ENCODE measurements around the gene DISC1. TPM values are rescaled to one million over a fixed set of nuclear protein-coding genes. Genes with fewer than 3 reads are reported as not detected.

The DISC1 gene
- total RNA-seq, 1 experiment from 2014 or later: 0.91 TPM

DNA sequence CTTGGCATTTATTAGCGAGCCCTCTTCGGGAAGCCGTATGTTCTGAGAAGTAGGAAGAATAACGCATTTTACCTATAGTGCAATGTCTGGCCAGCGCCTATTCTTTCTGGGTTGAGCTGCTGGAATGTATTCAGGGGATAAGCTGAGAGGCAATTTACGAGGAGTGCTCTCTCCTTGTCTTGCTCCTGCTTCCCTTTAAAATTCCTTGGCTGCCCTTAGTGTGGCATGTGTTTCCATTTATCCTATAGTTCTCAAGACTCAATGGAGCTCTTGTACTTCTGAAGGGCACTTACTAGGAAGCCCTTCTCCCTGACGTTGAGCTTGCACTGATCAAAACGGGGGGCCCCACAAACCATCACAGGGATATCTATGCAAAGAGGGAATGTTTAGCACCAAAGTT lies 364.6 kb downstream of the DISC1 start:
- in situ Hi-C loops (cut with HindIII; ENCODE audit: low pct_unique_long_range_greater_than_20kb, low sequenced_read_pairs): no loop called here
- DNase-seq (ENCODE audit: low read depth): no peak

DNA sequence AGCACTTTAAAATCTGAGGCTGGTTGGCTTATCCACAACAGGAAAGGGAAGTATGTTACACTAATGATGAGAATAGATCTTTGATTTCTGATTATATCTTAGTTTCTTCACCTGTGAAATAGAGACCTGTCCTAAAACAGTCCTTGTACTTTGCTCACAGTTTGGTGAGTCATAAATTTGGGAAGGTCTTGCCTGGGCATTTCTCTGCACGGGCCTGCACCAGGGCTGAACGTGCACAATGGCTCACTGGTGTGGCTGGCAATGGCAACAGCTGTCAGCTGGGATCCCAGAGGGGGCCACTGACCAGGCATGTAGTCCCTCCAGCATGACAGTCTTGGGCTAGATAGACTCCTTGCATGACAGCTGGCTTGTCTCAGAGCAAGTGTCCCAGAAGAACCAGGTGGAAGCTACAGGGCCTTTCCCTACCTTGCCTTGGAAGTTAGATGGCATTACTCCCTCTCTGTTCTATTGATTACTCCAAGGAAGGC lies 367.4 kb downstream of the DISC1 start:
- in situ Hi-C loops (cut with HindIII; ENCODE audit: low pct_unique_long_range_greater_than_20kb, low sequenced_read_pairs): no loop called here
- no peak for DNase-seq (ENCODE audit: low read depth)

DNA sequence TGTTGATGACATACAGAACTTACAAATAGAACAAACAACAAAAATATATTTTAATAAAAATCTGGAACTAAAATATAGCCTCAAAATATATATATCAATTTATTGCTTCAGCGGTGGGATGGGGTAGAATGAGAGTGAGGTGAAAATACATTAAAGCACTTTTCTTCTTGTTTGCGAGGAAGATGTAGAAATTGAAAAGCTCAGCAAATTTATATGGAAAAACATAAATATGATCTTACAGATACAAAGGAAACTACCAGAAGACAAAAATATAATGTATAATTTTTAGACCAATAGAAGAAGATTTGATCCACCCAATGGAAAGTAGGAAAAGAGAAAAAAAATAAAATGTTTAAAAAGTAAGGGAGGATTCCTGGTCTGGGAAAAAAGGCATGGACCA lies 372.2 kb downstream of the DISC1 start:
- in situ Hi-C loops (cut with HindIII; ENCODE audit: low pct_unique_long_range_greater_than_20kb, low sequenced_read_pairs): no loop called here
- DNase-seq (ENCODE audit: low read depth): no peak

DNA sequence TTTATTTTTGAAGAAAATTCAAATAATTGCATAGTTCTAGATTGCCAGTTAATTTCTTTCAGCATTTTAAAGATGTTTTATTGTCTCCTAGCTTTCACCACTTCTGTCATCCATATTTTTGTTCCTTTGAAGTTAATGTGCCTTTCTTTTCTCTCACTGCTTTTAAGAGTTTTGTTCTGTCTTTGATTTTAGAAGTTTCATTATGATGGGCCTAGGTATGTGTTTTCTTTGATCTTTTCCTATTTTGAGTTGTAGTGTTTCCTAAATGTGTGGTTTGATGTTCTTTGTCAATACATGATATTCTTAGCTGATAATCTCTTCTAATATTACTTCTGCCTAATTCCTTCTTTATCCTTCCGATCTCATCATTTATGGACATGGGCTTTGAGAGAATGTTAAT lies 378.7 kb downstream of the DISC1 start:
- no peak for DNase-seq (ENCODE audit: low read depth)
- in situ Hi-C loops (cut with HindIII; ENCODE audit: low pct_unique_long_range_greater_than_20kb, low sequenced_read_pairs): no loop called here

DNA sequence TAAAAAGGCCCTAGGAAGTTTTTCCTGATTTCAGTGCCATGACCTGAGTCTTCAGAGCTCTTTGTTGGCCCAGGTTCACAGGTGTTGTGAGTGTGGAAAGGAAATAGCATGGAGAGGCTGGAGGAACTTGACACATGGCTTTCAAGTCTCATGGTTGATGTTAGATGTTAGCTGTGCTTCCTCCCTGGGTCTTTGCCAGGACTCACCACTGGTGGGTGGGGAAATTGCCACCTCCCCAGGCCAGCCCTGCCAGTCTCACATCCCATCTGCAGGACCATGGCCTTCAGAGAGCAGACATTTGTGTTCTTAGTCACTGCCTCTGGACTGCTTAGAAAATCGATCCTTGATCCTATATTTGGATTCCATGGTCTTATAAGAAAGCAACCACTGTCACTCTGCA lies 383.2 kb downstream of the DISC1 start:
- in situ Hi-C loops (cut with HindIII; ENCODE audit: low pct_unique_long_range_greater_than_20kb, low sequenced_read_pairs): no loop called here
- no peak for DNase-seq (ENCODE audit: low read depth)

DNA sequence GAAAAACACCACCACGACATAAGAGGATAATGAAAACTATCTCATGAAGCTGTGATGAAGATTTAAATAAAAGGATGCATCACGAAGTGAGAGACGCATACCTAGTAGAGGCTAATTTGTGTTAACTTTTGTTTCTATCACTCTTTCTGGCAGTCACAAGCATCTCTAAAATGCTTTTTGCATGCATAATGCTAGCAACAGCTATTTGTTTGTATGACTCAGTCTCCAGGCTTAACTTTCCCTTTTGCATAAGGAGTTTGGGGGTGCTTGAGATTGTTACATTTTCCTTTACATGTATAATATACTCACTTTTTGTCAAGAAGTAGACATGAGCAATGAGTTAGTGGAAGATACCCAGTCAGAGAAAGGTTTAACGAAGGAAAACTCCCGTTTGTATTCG lies 385.4 kb downstream of the DISC1 start:
- DNase-seq (ENCODE audit: low read depth): no peak
- in situ Hi-C loops (cut with HindIII; ENCODE audit: low pct_unique_long_range_greater_than_20kb, low sequenced_read_pairs): no loop called here

DNA sequence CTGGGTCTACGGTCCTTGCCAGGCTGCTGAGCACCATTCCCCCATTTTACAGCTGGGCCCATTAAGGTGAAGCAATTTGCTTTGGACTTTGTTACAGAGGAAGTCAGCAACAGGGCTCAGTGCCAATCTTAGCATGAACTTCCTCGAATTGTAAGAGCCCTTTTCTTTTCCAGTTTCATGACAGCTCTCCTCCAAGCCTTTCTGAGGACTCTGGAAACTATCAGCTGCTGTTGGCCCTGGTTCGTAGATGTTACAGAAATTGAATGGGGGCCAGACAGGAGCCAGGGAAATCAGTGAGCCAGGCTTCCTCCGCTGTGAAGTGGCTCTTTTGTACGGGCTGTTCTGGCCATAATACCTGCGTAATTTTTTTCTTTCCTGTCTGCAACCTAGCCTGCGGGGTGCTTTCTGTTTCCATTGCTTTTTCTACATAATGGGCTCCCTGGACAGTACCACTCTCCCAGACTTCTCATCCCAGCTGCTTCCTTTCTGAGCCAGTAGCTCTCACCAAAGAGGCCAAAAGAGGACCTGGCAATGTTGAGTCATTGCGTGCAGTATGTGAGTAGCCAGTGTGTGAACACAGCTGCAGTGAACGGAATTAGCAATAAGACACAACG lies 386.3 kb downstream of the DISC1 start:
- in situ Hi-C loops (cut with HindIII; ENCODE audit: low pct_unique_long_range_greater_than_20kb, low sequenced_read_pairs): no loop called here
- DNase-seq (ENCODE audit: low read depth): no peak

DNA sequence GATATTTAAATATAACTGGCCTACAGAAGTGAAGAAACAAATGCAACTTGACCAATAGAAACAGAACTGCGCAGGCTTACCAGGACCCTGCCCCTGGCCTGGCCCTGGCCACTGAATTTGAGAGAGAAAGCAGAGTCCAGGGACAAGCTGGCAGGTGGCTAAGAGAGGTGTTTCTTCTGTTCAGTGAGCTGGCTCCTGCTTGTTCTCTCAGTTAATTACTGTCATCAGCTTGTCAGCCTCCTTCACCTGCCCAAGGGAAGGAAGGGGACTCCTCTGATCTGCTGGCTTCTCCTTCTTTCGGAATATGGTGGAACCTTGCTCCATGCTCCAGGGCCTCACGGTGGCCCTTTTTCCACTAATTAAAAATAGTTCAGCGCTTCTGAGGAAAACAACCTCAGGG lies 388.4 kb downstream of the DISC1 start:
- in situ Hi-C loops (cut with HindIII; ENCODE audit: low pct_unique_long_range_greater_than_20kb, low sequenced_read_pairs): no loop called here
- no peak for DNase-seq (ENCODE audit: low read depth)

DNA sequence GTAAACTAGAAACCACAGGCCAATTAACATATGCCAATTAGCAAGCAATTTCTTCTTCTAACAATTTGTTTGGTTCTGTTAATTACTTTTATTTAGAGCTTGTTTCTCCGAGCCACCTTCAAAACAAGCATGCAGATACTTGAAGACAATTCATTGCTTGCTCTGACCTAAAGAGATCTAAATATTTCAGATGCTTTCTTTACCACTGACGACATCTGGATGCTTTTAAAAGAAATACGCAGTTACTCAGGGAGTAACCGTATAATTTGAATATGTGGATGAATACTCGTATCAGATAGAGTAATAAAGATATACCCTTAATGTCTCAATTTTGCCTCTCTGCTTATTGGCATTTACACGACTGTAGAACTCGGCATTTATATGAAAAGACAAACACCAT lies 390.0 kb downstream of the DISC1 start:
- in situ Hi-C loops (cut with HindIII; ENCODE audit: low pct_unique_long_range_greater_than_20kb, low sequenced_read_pairs): no loop called here

DNA sequence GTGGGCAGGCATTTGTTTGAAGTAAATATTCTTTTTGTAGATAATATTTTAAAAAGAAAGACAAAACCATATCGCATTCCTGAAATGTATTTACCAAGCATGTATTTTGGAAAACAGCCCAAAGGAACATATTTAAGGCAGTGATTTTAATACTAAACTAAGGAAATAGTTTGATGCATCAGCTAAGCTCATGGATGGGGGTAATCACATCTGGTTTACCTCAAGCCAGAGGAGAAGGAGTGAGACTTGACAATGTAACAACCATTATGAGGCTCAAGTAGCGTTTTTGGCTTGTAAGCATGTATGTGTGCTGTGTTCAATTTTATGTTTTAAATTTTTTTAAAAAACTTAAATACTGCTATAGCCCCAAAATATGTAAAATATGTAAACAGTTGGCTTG lies 390.5 kb downstream of the DISC1 start:
- in situ Hi-C loops (cut with HindIII; ENCODE audit: low pct_unique_long_range_greater_than_20kb, low sequenced_read_pairs): no loop called here
- no peak for DNase-seq (ENCODE audit: low read depth)

More for the DNA sequence above, 390.0 kb downstream of the DISC1 start:
- DNase-seq (ENCODE audit: low read depth): no peak

DNA sequence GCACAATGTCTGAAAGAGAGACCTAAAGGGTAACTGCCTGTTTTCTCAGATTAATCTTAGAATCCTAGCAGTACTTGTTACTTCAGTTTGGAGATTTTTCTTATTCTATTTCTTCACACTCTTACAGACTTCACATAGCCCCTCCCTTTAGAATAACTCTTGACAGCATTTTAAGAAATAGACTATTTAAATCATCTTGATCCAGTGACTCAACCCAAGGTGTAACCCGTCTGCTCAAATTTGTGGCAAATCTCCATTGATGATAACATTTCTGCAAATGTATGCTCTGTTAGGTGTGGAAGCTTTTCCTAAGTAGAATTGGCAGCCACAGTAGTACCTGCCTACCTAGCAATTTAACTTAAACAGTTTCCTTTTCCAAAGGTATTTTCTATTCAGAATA lies 391.2 kb downstream of the DISC1 start:
- in situ Hi-C loops (cut with HindIII; ENCODE audit: low pct_unique_long_range_greater_than_20kb, low sequenced_read_pairs): no loop called here
- no peak for DNase-seq (ENCODE audit: low read depth)

DNA sequence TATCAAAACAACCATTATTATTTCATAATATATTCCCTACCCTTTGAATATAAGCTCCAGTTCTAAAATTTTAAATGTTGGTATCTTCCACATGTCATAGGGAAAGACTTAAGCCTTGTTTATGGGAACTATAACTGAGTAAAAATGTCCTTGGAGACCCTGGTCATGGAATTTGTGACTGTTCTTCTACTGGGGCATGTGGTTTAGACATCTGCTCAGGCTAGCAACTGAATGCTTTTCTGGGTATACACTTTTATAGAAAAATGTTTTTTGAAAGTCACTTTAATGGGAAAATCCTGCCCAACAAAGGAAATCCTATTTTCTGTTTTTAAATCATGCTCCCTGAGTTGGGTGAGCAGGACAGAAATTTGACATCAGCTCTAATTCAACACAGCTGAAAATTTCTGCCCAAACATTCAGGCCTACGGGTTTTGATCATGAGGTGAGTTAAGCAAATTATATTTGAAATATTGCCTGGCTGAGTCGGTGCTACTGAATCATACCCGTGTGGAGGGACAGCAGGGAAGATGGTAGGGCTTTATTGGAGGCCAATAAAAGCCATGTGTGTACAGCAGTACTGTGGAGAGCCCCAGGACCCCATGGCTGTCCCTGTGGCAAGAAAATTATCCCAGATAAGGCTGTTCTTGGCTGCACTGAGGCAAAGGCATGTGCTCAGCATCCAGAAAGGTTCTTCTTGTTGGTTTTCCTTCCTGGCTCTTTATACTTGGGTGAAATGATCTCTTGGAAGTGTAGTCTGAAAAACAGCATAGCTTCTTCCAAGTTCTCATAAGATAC lies 391.8 kb downstream of the DISC1 start:
- in situ Hi-C loops (cut with HindIII; ENCODE audit: low pct_unique_long_range_greater_than_20kb, low sequenced_read_pairs): no loop called here
- DNase-seq (ENCODE audit: low read depth): no peak

DNA sequence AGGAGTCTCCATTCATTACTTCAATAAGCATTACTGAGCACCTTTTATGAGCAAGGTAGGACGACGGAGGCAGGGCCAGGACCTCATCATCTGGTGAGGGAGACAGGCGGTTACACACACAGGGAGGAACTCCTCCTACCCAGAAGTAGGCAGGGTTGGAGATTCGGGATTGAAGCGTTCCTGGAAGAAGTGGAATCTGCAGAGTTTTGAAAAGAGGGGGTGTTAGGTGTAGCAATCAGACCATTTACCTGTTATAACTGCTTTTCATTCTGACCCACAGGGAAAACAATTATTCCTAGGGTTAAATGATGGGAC lies 392.4 kb downstream of the DISC1 start:
- in situ Hi-C loops (cut with HindIII; ENCODE audit: low pct_unique_long_range_greater_than_20kb, low sequenced_read_pairs): no loop called here
- no peak for DNase-seq (ENCODE audit: low read depth)

DNA sequence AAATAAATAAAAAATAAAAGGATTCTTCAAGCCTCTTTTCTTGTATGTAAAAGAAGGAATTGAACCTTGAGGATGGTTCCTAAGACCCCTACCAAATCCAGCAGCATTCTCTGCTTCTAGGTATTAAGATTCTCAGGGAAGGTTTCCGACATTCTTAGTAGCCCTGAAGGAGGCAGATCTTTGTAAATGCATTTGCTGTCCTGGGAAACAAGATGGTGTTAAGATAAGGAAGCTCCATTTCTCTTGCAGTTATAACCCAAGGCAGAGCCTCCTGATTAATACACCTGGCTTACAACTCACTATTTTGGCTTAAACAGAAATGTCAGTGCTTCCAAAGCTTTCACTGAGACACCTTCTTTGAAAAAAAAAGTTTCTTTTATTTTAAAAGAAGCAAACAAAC lies 393.8 kb downstream of the DISC1 start:
- in situ Hi-C loops (cut with HindIII; ENCODE audit: low pct_unique_long_range_greater_than_20kb, low sequenced_read_pairs): no loop called here
- DNase-seq (ENCODE audit: low read depth): no peak

DNA sequence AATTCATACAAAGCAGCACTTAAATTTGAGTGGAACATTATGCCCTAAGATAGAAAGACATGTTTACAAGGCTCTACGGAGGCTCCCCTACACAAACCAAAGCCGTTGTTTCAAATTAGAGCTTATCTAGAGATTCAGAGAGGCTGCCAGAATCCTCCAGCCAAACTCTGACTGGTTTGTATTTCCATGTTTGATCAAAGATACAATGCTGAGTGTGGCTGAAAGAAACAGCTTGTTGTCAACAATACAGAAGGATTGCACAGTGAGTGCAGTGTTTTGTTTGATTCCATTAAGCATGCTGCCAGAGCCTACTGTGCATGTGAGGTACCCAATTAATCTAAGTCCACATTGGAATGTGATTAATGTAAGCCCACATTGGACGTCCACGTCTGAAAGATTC lies 402.7 kb downstream of the DISC1 start:
- in situ Hi-C loops (cut with HindIII; ENCODE audit: low pct_unique_long_range_greater_than_20kb, low sequenced_read_pairs): no loop called here
- DNase-seq (ENCODE audit: low read depth): no peak

DNA sequence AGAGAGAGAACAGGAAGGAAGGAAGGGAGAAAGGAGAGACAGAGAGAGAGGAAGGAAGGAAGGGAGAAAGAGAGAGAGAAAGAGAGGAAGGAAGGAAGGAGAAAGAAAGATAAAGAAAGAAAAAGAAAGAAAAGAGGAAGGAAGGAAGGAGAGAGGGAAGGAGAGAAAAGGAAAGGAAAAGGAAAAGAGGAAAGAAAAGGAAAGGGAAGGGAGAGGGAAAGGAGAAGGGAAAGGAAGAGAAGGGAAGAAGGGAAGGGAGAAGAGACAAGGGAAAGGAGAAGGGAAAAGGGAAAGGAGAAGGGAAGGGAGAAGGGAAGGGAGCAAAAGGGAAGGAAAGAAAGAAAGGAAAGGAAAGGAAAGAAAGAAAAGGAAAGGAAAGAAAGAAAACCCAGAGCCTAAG lies 404.6 kb downstream of the DISC1 start:
- no peak for DNase-seq (ENCODE audit: low read depth)
- in situ Hi-C loops (cut with HindIII; ENCODE audit: low pct_unique_long_range_greater_than_20kb, low sequenced_read_pairs): no loop called here

DNA sequence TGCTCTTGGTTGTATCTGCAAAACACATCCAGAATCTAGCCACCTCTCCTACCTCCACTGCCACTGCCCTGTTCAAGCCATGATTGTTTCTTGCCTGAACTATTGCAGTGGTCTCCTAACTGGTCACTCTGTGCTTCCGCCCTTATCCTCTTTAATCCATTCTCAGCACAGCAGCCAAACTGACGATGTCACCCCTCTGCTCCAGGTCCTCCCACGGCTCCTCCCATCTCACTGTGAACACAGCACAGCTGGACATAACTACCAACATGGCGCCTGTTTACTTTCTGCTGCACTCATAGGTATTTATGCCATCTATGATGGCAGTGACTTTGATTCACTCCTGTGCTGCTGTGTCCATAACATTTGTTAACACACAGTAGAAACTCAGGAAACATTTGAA lies 406.7 kb downstream of the DISC1 start:
- in situ Hi-C loops (cut with HindIII; ENCODE audit: low pct_unique_long_range_greater_than_20kb, low sequenced_read_pairs): no loop called here
- DNase-seq (ENCODE audit: low read depth): no peak

DNA sequence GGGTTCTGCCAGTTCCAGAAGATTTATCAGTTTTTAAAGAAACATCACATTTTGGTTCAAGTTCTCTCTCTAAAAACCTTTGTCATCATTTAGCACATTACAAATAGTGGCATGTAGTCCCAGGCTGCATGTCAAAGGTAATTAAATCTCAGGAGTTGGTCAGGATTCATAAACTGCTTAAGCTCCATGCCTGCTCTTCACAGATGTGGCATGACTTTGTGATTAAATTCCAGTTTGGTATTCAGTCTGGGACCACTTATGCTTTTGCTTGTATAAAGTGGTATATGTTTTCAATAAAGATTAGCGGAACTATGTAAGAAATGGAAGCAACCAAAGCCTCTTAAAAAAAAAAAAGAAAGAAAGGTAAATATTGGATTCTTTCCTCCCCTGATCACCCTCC lies 408.0 kb downstream of the DISC1 start:
- in situ Hi-C loops (cut with HindIII; ENCODE audit: low pct_unique_long_range_greater_than_20kb, low sequenced_read_pairs): no loop called here
- DNase-seq (ENCODE audit: low read depth): no peak

DNA sequence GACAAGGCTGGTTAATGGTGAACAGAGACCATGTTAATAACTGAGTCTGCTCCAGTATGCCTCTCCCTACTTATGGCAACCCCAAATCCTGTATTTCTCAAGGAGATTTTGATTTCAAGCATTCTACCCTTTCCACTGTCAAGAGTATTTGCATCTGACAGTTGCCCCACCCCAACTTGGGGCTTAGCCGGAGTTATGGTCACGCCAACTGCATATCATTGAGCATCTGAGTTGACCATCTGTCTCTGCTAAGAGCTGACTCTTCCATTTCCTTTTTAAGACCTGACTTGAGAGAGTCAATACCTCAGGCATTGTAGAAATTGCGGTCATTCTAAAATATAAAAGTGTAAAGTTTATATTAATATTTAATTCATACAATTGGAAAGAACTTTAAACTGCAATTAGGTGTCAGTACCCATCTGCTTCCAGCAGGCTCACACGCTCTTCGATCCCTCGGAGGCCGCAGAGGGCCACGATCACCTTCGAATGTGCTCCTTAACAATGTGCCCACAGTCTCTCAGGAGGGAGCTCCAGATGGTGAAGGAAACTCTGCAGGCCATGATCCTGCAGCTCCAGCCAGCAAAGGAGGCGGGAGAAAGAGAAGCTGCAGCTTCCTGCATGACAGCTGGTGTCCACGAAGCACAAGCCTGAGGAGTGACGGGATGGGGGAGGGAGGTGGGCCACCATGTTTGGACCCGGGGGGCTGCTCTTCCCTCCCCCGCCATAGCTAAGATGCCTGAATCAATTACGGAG lies 409.8 kb downstream of the DISC1 start:
- in situ Hi-C loops (cut with HindIII; ENCODE audit: low pct_unique_long_range_greater_than_20kb, low sequenced_read_pairs): no loop called here
- no peak for DNase-seq (ENCODE audit: low read depth)
